ENCODE results near the gene CAT.

DNA sequence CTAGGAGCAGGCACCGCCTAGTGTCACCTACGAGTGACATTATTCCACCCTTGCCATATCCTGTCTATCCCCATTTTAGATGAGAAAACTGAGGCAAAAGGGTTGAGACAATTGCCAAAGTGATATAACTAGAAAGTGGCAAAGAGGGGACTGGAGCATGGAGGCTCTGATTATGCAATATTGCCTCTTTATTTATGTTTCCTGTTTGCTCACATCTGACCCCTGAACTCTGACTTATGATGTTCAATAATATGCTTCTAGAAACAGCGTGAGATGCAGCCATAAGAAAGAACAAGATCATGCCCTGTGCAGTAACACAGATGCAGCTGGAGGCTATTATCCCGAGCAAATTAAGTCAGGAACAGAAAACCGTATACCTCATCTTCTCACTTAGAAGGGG lies 67.1 kb downstream of the CAT start:
- TF ChIP-seq POLR2A (IDR thresholded peaks at IDR 0.05): no peak
- TF ChIP-seq, protein P1, sequence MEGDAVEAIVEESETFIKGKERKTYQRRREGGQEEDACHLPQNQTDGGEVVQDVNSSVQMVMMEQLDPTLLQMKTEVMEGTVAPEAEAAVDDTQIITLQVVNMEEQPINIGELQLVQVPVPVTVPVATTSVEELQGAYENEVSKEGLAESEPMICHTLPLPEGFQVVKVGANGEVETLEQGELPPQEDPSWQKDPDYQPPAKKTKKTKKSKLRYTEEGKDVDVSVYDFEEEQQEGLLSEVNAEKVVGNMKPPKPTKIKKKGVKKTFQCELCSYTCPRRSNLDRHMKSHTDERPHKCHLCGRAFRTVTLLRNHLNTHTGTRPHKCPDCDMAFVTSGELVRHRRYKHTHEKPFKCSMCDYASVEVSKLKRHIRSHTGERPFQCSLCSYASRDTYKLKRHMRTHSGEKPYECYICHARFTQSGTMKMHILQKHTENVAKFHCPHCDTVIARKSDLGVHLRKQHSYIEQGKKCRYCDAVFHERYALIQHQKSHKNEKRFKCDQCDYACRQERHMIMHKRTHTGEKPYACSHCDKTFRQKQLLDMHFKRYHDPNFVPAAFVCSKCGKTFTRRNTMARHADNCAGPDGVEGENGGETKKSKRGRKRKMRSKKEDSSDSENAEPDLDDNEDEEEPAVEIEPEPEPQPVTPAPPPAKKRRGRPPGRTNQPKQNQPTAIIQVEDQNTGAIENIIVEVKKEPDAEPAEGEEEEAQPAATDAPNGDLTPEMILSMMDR (IDR thresholded peaks at IDR 0.05): no peak

All from body of pancreas (tissue), 4 donors.